ENCODE data around the gene THSD4. TPM values are rescaled to one million over a fixed set of nuclear protein-coding genes. Genes with fewer than 3 reads are reported as not detected.

THSD4 gene
- total RNA-seq, 1 experiment from 2014 or later = 29.3 TPM

DNA sequence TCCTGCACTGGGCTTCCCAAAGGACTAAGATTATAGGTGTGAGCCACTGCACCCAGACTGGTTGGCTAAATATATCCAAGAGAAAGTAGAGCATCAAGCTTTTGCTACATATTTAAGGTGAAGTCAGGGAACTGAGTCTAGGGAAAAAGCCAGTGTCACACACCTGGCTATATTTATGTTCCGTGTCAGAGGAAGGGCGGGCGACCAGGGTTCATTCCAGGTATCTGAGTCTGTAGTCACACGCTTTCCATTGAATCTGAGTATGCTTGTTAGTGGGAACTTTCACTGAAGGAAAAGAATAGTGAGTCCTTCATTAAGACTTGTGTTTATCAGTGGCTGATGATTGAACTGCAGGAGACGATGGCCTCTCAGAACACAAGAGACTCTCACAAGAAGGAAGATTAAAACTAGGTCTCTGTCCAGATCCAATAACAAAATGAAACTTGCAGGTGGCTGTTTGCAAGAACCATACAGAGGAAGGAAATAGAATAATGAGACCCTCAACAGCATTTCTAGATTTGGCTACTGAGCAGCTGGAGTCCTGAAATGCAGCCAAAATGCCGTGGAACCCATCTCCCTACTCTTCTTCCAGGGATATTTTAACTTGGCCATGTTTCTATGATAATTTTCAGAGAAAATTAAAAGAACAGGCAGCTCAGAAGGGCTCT lies 276.3 kb downstream of the THSD4 start:
- Histone ChIP-seq H3K9me3 (ENCODE audit: insufficient read depth, low read depth) (no peaks in the 10 kb centered on the region), H3K4me3 (no peak overlapping the region), H3K4me1 (replicated peaks; ENCODE audit: insufficient read depth) (0 out of 2 replicates have a peak, but pooled peaks cover 7% of the 10 kb centered on the region), H3K4me2 (no peak overlapping the region), H3K79me2 (ENCODE audit: low read depth) (no peaks in the 10 kb centered on the region), H3K9me2 (ENCODE audit: insufficient read depth) (no peaks in the 10 kb centered on the region), H2AFZ (no peak overlapping the region), H4K20me1 (ENCODE audit: insufficient read depth) (no peaks in the 10 kb centered on the region), H3K27me3 (ENCODE audit: insufficient read depth, low read depth) (no peaks in the 10 kb centered on the region), H3K36me3 (ENCODE audit: low read depth) (no peaks in the 10 kb centered on the region), H3F3A (ENCODE audit: insufficient read depth, low read depth) (no peaks in the 10 kb centered on the region), H3K27ac (no peak overlapping the region)
- no peak for DNase-seq
- intact Hi-C loops (cut with micrococcal nuclease; ENCODE audit: unreplicated experiment) = no loop called here
- ChIA-PET CTCF (interaction anchor here (0.9 kb wide), 1 partner anchor 52 kb away, joined by 15 read pairs; no protein-coding TSS in a partner anchor), POLR2A (ENCODE audit: unreplicated experiment) (interaction anchor here (0.7 kb wide), 1 partner anchor 12 kb away, joined by 6 read pairs; no protein-coding TSS in a partner anchor)
- TF ChIP-seq, protein P1, sequence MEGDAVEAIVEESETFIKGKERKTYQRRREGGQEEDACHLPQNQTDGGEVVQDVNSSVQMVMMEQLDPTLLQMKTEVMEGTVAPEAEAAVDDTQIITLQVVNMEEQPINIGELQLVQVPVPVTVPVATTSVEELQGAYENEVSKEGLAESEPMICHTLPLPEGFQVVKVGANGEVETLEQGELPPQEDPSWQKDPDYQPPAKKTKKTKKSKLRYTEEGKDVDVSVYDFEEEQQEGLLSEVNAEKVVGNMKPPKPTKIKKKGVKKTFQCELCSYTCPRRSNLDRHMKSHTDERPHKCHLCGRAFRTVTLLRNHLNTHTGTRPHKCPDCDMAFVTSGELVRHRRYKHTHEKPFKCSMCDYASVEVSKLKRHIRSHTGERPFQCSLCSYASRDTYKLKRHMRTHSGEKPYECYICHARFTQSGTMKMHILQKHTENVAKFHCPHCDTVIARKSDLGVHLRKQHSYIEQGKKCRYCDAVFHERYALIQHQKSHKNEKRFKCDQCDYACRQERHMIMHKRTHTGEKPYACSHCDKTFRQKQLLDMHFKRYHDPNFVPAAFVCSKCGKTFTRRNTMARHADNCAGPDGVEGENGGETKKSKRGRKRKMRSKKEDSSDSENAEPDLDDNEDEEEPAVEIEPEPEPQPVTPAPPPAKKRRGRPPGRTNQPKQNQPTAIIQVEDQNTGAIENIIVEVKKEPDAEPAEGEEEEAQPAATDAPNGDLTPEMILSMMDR (conservative IDR thresholded peaks at IDR 0.05) = no peak
- TF ChIP-seq EZH2 (IDR thresholded peaks at IDR 0.05; ENCODE audit: low read depth) = no peak
- BruUV-seq (replicated peaks) = no TSS peak

DNA sequence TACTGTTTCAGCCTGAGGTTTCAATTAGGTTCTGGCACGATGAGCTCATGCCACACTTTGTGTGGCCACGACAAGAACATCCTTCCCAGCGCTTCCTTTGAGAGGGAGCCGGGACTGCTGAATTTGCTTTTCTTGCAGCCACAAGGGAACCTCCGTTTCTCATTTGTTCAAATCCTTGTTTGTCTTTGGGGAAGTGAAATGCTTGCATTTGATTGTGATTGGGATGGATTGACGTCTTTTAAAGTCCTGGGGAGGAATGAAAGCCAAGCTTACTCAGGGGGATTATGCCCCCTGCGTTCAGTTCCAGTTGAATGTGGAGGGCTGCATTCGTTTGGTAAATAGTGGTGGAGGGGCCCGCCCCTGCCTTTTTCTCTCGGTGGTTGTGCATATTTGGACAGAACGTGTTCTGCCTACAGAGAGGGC lies 277.6 kb downstream of the THSD4 start:
- ChIA-PET CTCF (no interaction called here), POLR2A (ENCODE audit: unreplicated experiment) (interaction anchor here (0.7 kb wide), 1 partner anchor 20 kb away, joined by 3 read pairs; no protein-coding TSS in a partner anchor)
- no peaks in the 10 kb centered on the region for H3K9me2 ChIP-seq (ENCODE audit: insufficient read depth)
- H3F3A ChIP-seq (ENCODE audit: insufficient read depth, low read depth) = no peaks in the 10 kb centered on the region
- H4K20me1 ChIP-seq (ENCODE audit: insufficient read depth) = no peaks in the 10 kb centered on the region
- no peak overlapping the region for H2AFZ ChIP-seq
- 0 out of 2 replicates have a peak, but pooled peaks cover 7% of the 10 kb centered on the region for H3K4me1 ChIP-seq (replicated peaks; ENCODE audit: insufficient read depth)
- H3K36me3 ChIP-seq (ENCODE audit: low read depth) = no peaks in the 10 kb centered on the region
- intact Hi-C loops (cut with micrococcal nuclease; ENCODE audit: unreplicated experiment) = no loop called here
- no peak overlapping the region for H3K4me3 ChIP-seq
- no peak overlapping the region for H3K4me2 ChIP-seq
- no peaks in the 10 kb centered on the region for H3K79me2 ChIP-seq (ENCODE audit: low read depth)
- BruUV-seq (replicated peaks) = no TSS peak
- H3K9me3 ChIP-seq (ENCODE audit: insufficient read depth, low read depth) = no peaks in the 10 kb centered on the region
- no peaks in the 10 kb centered on the region for H3K27me3 ChIP-seq (ENCODE audit: insufficient read depth, low read depth)
- DNase-seq = no peak
- TF ChIP-seq, protein P1 (conservative IDR thresholded peaks at IDR 0.05) = no peak
- TF ChIP-seq EZH2 (IDR thresholded peaks at IDR 0.05; ENCODE audit: low read depth) = no peak
- no peak overlapping the region for H3K27ac ChIP-seq

DNA sequence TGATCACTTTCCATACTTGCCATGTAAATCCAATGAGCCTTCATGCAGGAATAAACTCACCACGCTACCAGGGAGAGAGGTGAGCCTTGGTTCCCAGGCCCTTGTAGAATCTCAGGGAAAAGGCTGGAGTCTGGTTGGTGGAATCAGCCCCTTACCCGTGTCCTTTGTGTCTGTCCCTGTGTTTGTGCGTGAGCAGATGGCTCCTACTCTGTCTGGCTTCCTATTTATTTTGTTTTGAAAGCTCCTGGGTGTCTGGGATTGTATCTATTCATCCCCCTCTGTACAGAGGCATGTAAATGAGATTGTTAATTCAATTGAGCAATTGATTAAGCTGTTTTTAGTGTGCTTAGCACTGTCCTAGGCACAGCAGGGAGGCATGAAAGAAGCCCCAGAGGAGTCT lies 278.1 kb downstream of the THSD4 start:
- POLR2A ChIA-PET (ENCODE audit: unreplicated experiment) = interaction anchor here (0.6 kb wide), 1 partner anchor 117 kb away, joined by 4 read pairs; no protein-coding TSS in a partner anchor
- H3K36me3 ChIP-seq (ENCODE audit: low read depth) = no peaks in the 10 kb centered on the region

More for the DNA sequence above, 278.1 kb downstream of the THSD4 start:
- H3K27me3 ChIP-seq (ENCODE audit: insufficient read depth, low read depth) = no peaks in the 10 kb centered on the region
- H3K9me3 ChIP-seq (ENCODE audit: insufficient read depth, low read depth) = no peaks in the 10 kb centered on the region
- no peak overlapping the region for H3K4me2 ChIP-seq
- H3K4me1 ChIP-seq (replicated peaks; ENCODE audit: insufficient read depth) = 0 out of 2 replicates have a peak, but pooled peaks cover 7% of the 10 kb centered on the region
- BruUV-seq (replicated peaks) = no TSS peak
- intact Hi-C loops (cut with micrococcal nuclease; ENCODE audit: unreplicated experiment) = no loop called here
- H3K4me3 ChIP-seq = no peak overlapping the region
- no peaks in the 10 kb centered on the region for H3K79me2 ChIP-seq (ENCODE audit: low read depth)
- no peak overlapping the region for H2AFZ ChIP-seq
- no peaks in the 10 kb centered on the region for H3K9me2 ChIP-seq (ENCODE audit: insufficient read depth)
- no peaks in the 10 kb centered on the region for H3F3A ChIP-seq (ENCODE audit: insufficient read depth, low read depth)
- no peaks in the 10 kb centered on the region for H4K20me1 ChIP-seq (ENCODE audit: insufficient read depth)
- TF ChIP-seq, protein P1 (conservative IDR thresholded peaks at IDR 0.05) = no peak
- no peak for TF ChIP-seq EZH2 (IDR thresholded peaks at IDR 0.05; ENCODE audit: low read depth)
- CTCF ChIA-PET = no interaction called here
- no peak for DNase-seq
- H3K27ac ChIP-seq = no peak overlapping the region
